Epithelial cell of alveolus of lung (primary cell): ENCODE results near the gene KRTAP9-1. TPM values are rescaled to one million over a fixed set of nuclear protein-coding genes. Genes with fewer than 3 reads are reported as not detected.

Experiments used
- total RNA-seq: library from RNA; depleted of rRNA; stranded (reverse); fragments of >200 nt; gene quantifications from 2 replicates; pipeline ENCODE4 v1.2.1, GENCODE V29; 2015

Gene KRTAP9-1
- not detected in 2 replicates for total RNA-seq

GRCh38 chr17:41189837-41190318, at the start of gene KRTAP9-1:
Gene KRTAP9-1 (plus strand): TSS chr17:41189887. CDS start chr17:41189887, 0 bp downstream.

GRCh38 chr17:41140360-41141131, 49.1 kb upstream of the KRTAP9-1 start, which contains the start of gene KRTAP4-6:
Gene KRTAP4-6 (minus strand): TSS chr17:41140544. CDS start chr17:41140487, 57 bp downstream.

GRCh38 chr17:41149652-41149985, 40.1 kb upstream of the KRTAP9-1 start, which contains the start of gene KRTAP4-5:
Gene KRTAP4-5 (minus strand): TSS chr17:41149825. CDS start chr17:41149767, 58 bp downstream.

GRCh38 chr17:41160648-41161047, 29.0 kb upstream of the KRTAP9-1 start, which contains the start of gene KRTAP4-4:
Gene KRTAP4-4 (minus strand): TSS chr17:41160748. CDS start chr17:41160691, 57 bp downstream.

GRCh38 chr17:41168121-41168520, 21.6 kb upstream of the KRTAP9-1 start, which contains the start of gene KRTAP4-3:
Gene KRTAP4-3 (minus strand): TSS chr17:41168221. CDS start chr17:41168172, 49 bp downstream.

GRCh38 chr17:41177727-41178271, 11.9 kb upstream of the KRTAP9-1 start, which contains the start of gene KRTAP4-2:
Gene KRTAP4-2 (minus strand): TSS chr17:41178221. CDS start chr17:41178164, 57 bp downstream.

GRCh38 chr17:41184480-41184961, 5.2 kb upstream of the KRTAP9-1 start, which contains the start of gene KRTAP4-1:
Gene KRTAP4-1 (minus strand): TSS chr17:41184911. CDS start chr17:41184854, 57 bp downstream.

GRCh38 chr17:41226598-41227095, 37.0 kb downstream of the KRTAP9-1 start, which contains the start of gene KRTAP9-2:
Gene KRTAP9-2 (plus strand): TSS chr17:41226648. CDS start chr17:41226655, 7 bp downstream.

GRCh38 chr17:41232399-41233105, 42.9 kb downstream of the KRTAP9-1 start, which contains the start of gene KRTAP9-3:
Gene KRTAP9-3 (plus strand): TSS chr17:41232449. CDS start chr17:41232502, 53 bp downstream.

GRCh38 chr17:41237949-41238437, 48.3 kb downstream of the KRTAP9-1 start, which contains the start of gene KRTAP9-8:
Gene KRTAP9-8 (plus strand): TSS chr17:41237999. CDS start chr17:41238052, 53 bp downstream.

Other genes with a start within 250 kb of the KRTAP9-1 start
- gene KRT39, start 222.9 kb upstream of the KRTAP9-1 start, total RNA-seq, result 0.52 TPM in 1 of 2 replicates, not detected in the other
- gene KRT40, start 205.6 kb upstream of the KRTAP9-1 start, total RNA-seq, result not detected in 2 replicates
- not detected in 2 replicates for gene KRTAP3-3, start 195.7 kb upstream of the KRTAP9-1 start, total RNA-seq
- not detected in 2 replicates for gene KRTAP3-2, start 190.0 kb upstream of the KRTAP9-1 start, total RNA-seq
- gene KRTAP3-1, start 180.8 kb upstream of the KRTAP9-1 start, total RNA-seq, result not detected in 2 replicates
- 10.1 TPM in 1 of 2 replicates, not detected in the other for gene KRTAP1-5, start 162.7 kb upstream of the KRTAP9-1 start, total RNA-seq
- not detected in 2 replicates for gene KRTAP1-4, start 159.7 kb upstream of the KRTAP9-1 start, total RNA-seq
- not detected in 2 replicates for gene KRTAP1-3, start 155.0 kb upstream of the KRTAP9-1 start, total RNA-seq
- not detected in 2 replicates for gene KRTAP1-1, start 148.4 kb upstream of the KRTAP9-1 start, total RNA-seq
- gene KRTAP2-1, start 142.6 kb upstream of the KRTAP9-1 start, total RNA-seq, result not detected in 2 replicates
- gene KRTAP2-2, start 134.7 kb upstream of the KRTAP9-1 start, total RNA-seq, result not detected in 2 replicates
- 1.9 TPM in 1 of 2 replicates, not detected in the other for gene KRTAP2-3, start 129.8 kb upstream of the KRTAP9-1 start, total RNA-seq
- gene KRTAP2-4, start 124.0 kb upstream of the KRTAP9-1 start, total RNA-seq, result not detected in 2 replicates
- not detected in 2 replicates for gene KRTAP4-7, start 105.7 kb upstream of the KRTAP9-1 start, total RNA-seq
- not detected in 2 replicates for gene KRTAP4-8, start 91.7 kb upstream of the KRTAP9-1 start, total RNA-seq
- not detected in 2 replicates for gene KRTAP4-16, start 87.7 kb upstream of the KRTAP9-1 start, total RNA-seq
- not detected in 2 replicates for gene KRTAP4-9, start 84.5 kb upstream of the KRTAP9-1 start, total RNA-seq
- gene KRTAP4-11, start 71.5 kb upstream of the KRTAP9-1 start, total RNA-seq, result not detected in 2 replicates
- gene KRTAP4-12, start 65.7 kb upstream of the KRTAP9-1 start, total RNA-seq, result not detected in 2 replicates
- gene KRTAP4-6, start 49.3 kb upstream of the KRTAP9-1 start, total RNA-seq, result not detected in 2 replicates
- not detected in 2 replicates for gene KRTAP4-5, start 40.1 kb upstream of the KRTAP9-1 start, total RNA-seq
- not detected in 2 replicates for gene KRTAP4-4, start 29.1 kb upstream of the KRTAP9-1 start, total RNA-seq
- gene KRTAP4-3, start 21.7 kb upstream of the KRTAP9-1 start, total RNA-seq, result not detected in 2 replicates
- not detected in 2 replicates for gene KRTAP4-2, start 11.7 kb upstream of the KRTAP9-1 start, total RNA-seq
- 0.13 TPM in 1 of 2 replicates, not detected in the other for gene KRTAP4-1, start 5.0 kb upstream of the KRTAP9-1 start, total RNA-seq
- gene KRTAP9-2, start 36.8 kb downstream of the KRTAP9-1 start, total RNA-seq, result not detected in 2 replicates
- gene KRTAP9-3, start 42.6 kb downstream of the KRTAP9-1 start, total RNA-seq, result not detected in 2 replicates
- gene KRTAP9-8, start 48.1 kb downstream of the KRTAP9-1 start, total RNA-seq, result not detected in 2 replicates
- gene KRTAP9-4, start 59.8 kb downstream of the KRTAP9-1 start, total RNA-seq, result not detected in 2 replicates
- gene KRTAP9-9, start 65.5 kb downstream of the KRTAP9-1 start, total RNA-seq, result not detected in 2 replicates
- gene KRTAP9-6, start 75.5 kb downstream of the KRTAP9-1 start, total RNA-seq, result not detected in 2 replicates
- gene KRTAP9-7, start 85.8 kb downstream of the KRTAP9-1 start, total RNA-seq, result not detected in 2 replicates
- not detected in 2 replicates for gene KRTAP29-1, start 113.0 kb downstream of the KRTAP9-1 start, total RNA-seq
- gene KRTAP16-1, start 119.4 kb downstream of the KRTAP9-1 start, total RNA-seq, result not detected in 2 replicates
- gene KRTAP17-1, start 125.8 kb downstream of the KRTAP9-1 start, total RNA-seq, result not detected in 2 replicates
- not detected in 2 replicates for gene KRT33A, start 160.9 kb downstream of the KRTAP9-1 start, total RNA-seq
- not detected in 2 replicates for gene KRT33B, start 179.9 kb downstream of the KRTAP9-1 start, total RNA-seq
- gene KRT34, start 192.4 kb downstream of the KRTAP9-1 start, total RNA-seq, result 8.0 TPM in 1 of 2 replicates, not detected in the other
- gene KRT31, start 207.7 kb downstream of the KRTAP9-1 start, total RNA-seq, result not detected in 2 replicates
- gene KRT37, start 234.7 kb downstream of the KRTAP9-1 start, total RNA-seq, result not detected in 2 replicates